DOHH2 (cell line): Measurements from ENCODE around the gene NES.

ENCODE experiments used
- H3F3A ChIP-seq: fragments of 200-600 bp; sonication (generic), shearing (Covaris generic); 2 replicates; pipeline ENCODE4 v1.6.0; 2016; ENCODE audit warnings: antibody characterized with exemption, mild to moderate bottlenecking; ENCODE audit not compliant: control insufficient read depth, insufficient read depth
- H3K27ac ChIP-seq: fragments of 200-600 bp; sonication (generic); 2 replicates; pipeline ENCODE4 v1.5.1; 2014; ENCODE audit warnings: low read depth, mild to moderate bottlenecking, low read length, moderate library complexity
- H3K27me3 ChIP-seq: fragments of 200-600 bp; sonication (generic); 2 replicates; pipeline ENCODE4 v1.6.1; 2014; ENCODE audit warnings: mild to moderate bottlenecking, low read length, mixed read lengths; ENCODE audit not compliant: control insufficient read depth
- H3K36me3 ChIP-seq: fragments of 200-600 bp; sonication (generic); 2 replicates; pipeline ENCODE4 v1.6.1; 2014; ENCODE audit warnings: mild to moderate bottlenecking, low read length, moderate library complexity, mixed read lengths; ENCODE audit not compliant: control insufficient read depth
- H3K4me1 ChIP-seq: fragments of 200-600 bp; sonication (generic); 2 replicates; pipeline ENCODE4 v1.6.1; 2014; ENCODE audit warnings: mild to moderate bottlenecking, low read length, mixed read lengths; ENCODE audit not compliant: control insufficient read depth
- H3K4me2 ChIP-seq: fragments of 200-600 bp; sonication (generic); 2 replicates; pipeline ENCODE4 v1.6.0; 2014; ENCODE audit warnings: mild to moderate bottlenecking, low read length, moderate library complexity
- H3K4me3 ChIP-seq: fragments of 200-600 bp; sonication (generic); 2 replicates; pipeline ENCODE4 v1.5.1; 2014; ENCODE audit warnings: mild to moderate bottlenecking, low read length, mixed read lengths
- H3K79me2 ChIP-seq: fragments of 200-600 bp; sonication (generic); 2 replicates; pipeline ENCODE4 v1.6.1; 2014; ENCODE audit warnings: mild to moderate bottlenecking, low read length, mixed read lengths; ENCODE audit not compliant: control insufficient read depth
- H3K9me2 ChIP-seq: fragments of 200-600 bp; sonication (generic); replicated peaks from 2 replicates; pipeline ENCODE4 v1.6.1; 2014; ENCODE audit warnings: mild to moderate bottlenecking, low read length, mixed read lengths; ENCODE audit not compliant: control insufficient read depth
- H3K9me3 ChIP-seq: fragments of 200-600 bp; sonication (generic); 2 replicates; pipeline ENCODE4 v1.6.1; 2014; ENCODE audit warnings: antibody characterized with exemption, low read length, mixed read lengths; ENCODE audit not compliant: control insufficient read depth, insufficient read depth
- H4K20me1 ChIP-seq: fragments of 200-600 bp; sonication (generic); 2 replicates; pipeline ENCODE4 v1.6.0; 2014; ENCODE audit warnings: low read depth, mild to moderate bottlenecking, antibody characterized with exemption, low read length, moderate library complexity; ENCODE audit not compliant: control insufficient read depth, insufficient read depth
- EZH2phosphoT487 ChIP-seq: fragments of 200-600 bp; sonication (generic); IDR thresholded peaks from 2 replicates; pipeline ENCODE4 v1.6.1; 2017; ENCODE audit warnings: borderline replicate concordance, mild to moderate bottlenecking, antibody characterized with exemption, low read length, moderate library complexity, mixed read lengths
- TF ChIP-seq, protein P1 (sequence below): fragments of 200-600 bp; sonication (generic); IDR thresholded peaks from one replicate; pipeline ENCODE4 v1.5.1; 2014; ENCODE audit warnings: antibody characterized with exemption, mild to moderate bottlenecking, low read depth, low read length; ENCODE audit not compliant: poor library complexity, severe bottlenecking

NES gene, protein sequence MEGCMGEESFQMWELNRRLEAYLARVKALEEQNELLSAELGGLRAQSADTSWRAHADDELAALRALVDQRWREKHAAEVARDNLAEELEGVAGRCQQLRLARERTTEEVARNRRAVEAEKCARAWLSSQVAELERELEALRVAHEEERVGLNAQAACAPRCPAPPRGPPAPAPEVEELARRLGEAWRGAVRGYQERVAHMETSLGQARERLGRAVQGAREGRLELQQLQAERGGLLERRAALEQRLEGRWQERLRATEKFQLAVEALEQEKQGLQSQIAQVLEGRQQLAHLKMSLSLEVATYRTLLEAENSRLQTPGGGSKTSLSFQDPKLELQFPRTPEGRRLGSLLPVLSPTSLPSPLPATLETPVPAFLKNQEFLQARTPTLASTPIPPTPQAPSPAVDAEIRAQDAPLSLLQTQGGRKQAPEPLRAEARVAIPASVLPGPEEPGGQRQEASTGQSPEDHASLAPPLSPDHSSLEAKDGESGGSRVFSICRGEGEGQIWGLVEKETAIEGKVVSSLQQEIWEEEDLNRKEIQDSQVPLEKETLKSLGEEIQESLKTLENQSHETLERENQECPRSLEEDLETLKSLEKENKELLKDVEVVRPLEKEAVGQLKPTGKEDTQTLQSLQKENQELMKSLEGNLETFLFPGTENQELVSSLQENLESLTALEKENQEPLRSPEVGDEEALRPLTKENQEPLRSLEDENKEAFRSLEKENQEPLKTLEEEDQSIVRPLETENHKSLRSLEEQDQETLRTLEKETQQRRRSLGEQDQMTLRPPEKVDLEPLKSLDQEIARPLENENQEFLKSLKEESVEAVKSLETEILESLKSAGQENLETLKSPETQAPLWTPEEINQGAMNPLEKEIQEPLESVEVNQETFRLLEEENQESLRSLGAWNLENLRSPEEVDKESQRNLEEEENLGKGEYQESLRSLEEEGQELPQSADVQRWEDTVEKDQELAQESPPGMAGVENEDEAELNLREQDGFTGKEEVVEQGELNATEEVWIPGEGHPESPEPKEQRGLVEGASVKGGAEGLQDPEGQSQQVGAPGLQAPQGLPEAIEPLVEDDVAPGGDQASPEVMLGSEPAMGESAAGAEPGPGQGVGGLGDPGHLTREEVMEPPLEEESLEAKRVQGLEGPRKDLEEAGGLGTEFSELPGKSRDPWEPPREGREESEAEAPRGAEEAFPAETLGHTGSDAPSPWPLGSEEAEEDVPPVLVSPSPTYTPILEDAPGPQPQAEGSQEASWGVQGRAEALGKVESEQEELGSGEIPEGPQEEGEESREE (N-terminal part only)

DNA sequence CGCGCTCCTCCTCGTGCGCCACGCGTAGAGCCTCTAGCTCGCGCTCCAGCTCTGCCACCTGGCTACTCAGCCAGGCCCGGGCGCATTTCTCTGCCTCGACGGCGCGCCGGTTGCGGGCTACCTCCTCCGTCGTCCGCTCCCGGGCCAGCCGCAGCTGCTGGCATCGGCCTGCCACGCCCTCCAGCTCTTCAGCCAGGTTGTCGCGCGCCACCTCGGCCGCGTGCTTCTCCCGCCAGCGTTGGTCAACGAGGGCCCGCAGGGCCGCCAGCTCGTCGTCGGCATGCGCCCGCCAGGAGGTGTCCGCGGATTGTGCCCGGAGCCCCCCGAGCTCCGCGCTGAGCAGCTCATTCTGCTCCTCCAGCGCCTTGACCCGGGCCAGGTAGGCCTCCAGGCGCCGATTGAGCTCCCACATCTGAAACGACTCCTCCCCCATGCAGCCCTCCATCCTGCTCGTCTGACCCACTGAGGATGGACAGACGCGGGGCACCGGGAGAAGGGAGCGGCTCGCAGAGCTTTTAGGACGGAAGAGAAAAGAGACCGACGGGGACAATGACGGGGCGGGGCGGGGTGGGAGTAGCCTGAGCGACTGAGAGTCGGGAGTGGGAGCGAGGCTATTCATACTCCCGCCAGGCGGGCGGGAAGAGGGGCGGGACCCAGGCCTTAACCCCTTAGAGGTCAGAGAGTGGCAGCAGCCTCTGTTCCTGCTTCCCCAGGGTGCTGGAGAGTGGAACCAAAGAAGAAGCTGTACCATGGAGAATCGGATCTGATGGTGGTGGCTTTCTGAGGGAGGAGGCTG is at the start of gene NES:
Gene NES, minus strand, starts transcription at position 588 of the 796 bp plus-strand sequence. Its CDS starts 143 bp downstream, at position 445.
- no peak within 1 kb of the TSS for H3K4me3 ChIP-seq
- H3K27ac ChIP-seq, result no peak within 1 kb of the TSS
- H4K20me1 ChIP-seq, result no peaks in the 10 kb centered on the region
- H3F3A ChIP-seq, result peaks cover 6% of the 10 kb centered on the region; the same call in 1 of the 2 replicates
- no peaks in the 10 kb centered on the region for H3K79me2 ChIP-seq
- H3K4me2 ChIP-seq, result peak within 1 kb of the TSS; percentile 13; the same call in 1 of the 2 replicates
- H3K4me1 ChIP-seq, result peaks cover 10% of the 10 kb centered on the region
- TF ChIP-seq, protein P1, sequence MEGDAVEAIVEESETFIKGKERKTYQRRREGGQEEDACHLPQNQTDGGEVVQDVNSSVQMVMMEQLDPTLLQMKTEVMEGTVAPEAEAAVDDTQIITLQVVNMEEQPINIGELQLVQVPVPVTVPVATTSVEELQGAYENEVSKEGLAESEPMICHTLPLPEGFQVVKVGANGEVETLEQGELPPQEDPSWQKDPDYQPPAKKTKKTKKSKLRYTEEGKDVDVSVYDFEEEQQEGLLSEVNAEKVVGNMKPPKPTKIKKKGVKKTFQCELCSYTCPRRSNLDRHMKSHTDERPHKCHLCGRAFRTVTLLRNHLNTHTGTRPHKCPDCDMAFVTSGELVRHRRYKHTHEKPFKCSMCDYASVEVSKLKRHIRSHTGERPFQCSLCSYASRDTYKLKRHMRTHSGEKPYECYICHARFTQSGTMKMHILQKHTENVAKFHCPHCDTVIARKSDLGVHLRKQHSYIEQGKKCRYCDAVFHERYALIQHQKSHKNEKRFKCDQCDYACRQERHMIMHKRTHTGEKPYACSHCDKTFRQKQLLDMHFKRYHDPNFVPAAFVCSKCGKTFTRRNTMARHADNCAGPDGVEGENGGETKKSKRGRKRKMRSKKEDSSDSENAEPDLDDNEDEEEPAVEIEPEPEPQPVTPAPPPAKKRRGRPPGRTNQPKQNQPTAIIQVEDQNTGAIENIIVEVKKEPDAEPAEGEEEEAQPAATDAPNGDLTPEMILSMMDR, result no peak
- TF ChIP-seq EZH2phosphoT487, result no peak
- no peaks in the 10 kb centered on the region for H3K9me3 ChIP-seq
- no peaks in the 10 kb centered on the region for H3K9me2 ChIP-seq
- no peaks in the 10 kb centered on the region for H3K36me3 ChIP-seq
- H3K27me3 ChIP-seq, result peaks cover 82% of the 10 kb centered on the region

DNA sequence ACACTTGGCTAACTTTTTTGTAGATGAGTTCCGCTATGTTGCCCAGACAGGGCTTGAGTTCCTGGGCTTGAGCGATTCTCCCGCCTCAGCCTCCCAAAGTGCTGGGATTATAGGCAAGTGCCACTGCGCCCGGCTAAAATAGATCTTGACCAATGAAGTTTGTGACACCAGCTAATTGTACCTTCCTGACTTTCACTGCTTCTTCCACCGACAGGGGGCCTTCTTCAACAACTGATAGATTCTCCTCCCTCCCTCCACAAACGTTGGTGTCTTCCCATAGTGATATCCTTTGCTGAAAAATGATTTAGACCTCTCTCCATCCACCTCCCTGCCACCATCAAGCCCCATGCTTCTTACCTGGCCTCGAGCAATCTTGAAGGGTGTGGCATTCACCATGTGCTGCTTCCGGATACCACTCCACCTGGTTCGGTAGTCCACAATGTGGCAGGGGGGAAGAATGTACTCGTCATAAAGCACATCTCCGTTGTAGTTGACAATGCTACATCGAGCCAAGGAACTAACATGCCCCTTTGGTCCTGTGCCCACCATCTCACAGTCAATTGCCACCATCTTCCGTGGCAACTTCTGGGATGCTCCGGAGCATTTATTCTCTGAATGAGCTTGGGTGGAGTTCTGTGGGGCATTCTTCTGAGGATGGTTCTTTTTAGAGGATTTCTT is 49.5 kb upstream of the NES start:
- no peak for TF ChIP-seq EZH2phosphoT487
- TF ChIP-seq, protein P1, result peak; percentile 83
- Histone ChIP-seq H3F3A (peaks cover 28% of the 10 kb centered on the region), H3K9me3 (no peaks in the 10 kb centered on the region), H3K9me2 (no peaks in the 10 kb centered on the region), H3K4me2 (peak overlapping the region; percentile 91), H3K27me3 (no peaks in the 10 kb centered on the region), H3K36me3 (peaks cover 76% of the 10 kb centered on the region), H3K4me3 (peak overlapping the region; percentile 97), H4K20me1 (peaks cover 29% of the 10 kb centered on the region), H3K4me1 (peaks cover 36% of the 10 kb centered on the region), H3K27ac (peak overlapping the region; percentile 73), H3K79me2 (peaks cover 83% of the 10 kb centered on the region)
